Parathyroid adenoma (tissue), 2 donors: ENCODE measurements around the gene HCLS1.

ENCODE experiments used
- H2AFZ ChIP-seq: fragments of 300-600 bp; sonication (generic); one replicate; pipeline ENCODE4 v1.7.0; 2017; ENCODE audit warnings: antibody characterized with exemption, mild to moderate bottlenecking
- H3K27ac ChIP-seq: fragments of 300-600 bp; sonication (generic); one replicate; pipeline ENCODE4 v1.7.0; 2017
- H3K27me3 ChIP-seq: fragments of 300-600 bp; sonication (generic); one replicate; pipeline ENCODE4 v1.7.0; 2017; ENCODE audit warnings: low read length; ENCODE audit not compliant: control insufficient read depth, insufficient read depth
- H3K36me3 ChIP-seq: fragments of 300-600 bp; sonication (generic); one replicate; pipeline ENCODE4 v1.7.0; 2017; ENCODE audit warnings: low read length; ENCODE audit not compliant: control insufficient read depth, insufficient read depth
- H3K4me1 ChIP-seq: fragments of 300-600 bp; sonication (generic); one replicate; pipeline ENCODE4 v1.7.0; 2017; ENCODE audit warnings: control low read depth
- H3K4me2 ChIP-seq: fragments of 300-600 bp; sonication (generic); one replicate; pipeline ENCODE4 v1.7.0; 2017; ENCODE audit warnings: low read length
- H3K4me3 ChIP-seq: fragments of 300-600 bp; sonication (generic); one replicate; pipeline ENCODE4 v1.7.0; 2017; ENCODE audit warnings: low read depth, low read length
- H3K79me2 ChIP-seq: fragments of 300-600 bp; sonication (generic); one replicate; pipeline ENCODE4 v1.7.0; 2017; ENCODE audit warnings: control low read depth
- H3K9ac ChIP-seq: fragments of 300-600 bp; sonication (generic); one replicate; pipeline ENCODE4 v1.7.0; 2017; ENCODE audit warnings: mild to moderate bottlenecking
- H3K9me3 ChIP-seq: fragments of 300-600 bp; sonication (generic); one replicate; pipeline ENCODE4 v1.7.0; 2017; ENCODE audit warnings: low read length; ENCODE audit not compliant: control insufficient read depth
- CTCF ChIP-seq: fragments of 300-600 bp; sonication (generic); IDR thresholded peaks from one replicate; pipeline ENCODE4 v1.7.0; 2017; ENCODE audit warnings: antibody characterized with exemption, mild to moderate bottlenecking
- donor health status: primary hyperparathyroidism.

Gene HCLS1

GRCh38 chr3:121659586-121659985 is 1.1 kb downstream of the HCLS1 start:
- Histone ChIP-seq H3K9ac (no peak overlapping the region), H3K4me3 (no peak overlapping the region), H3K9me3 (no peaks in the 10 kb centered on the region), H3K4me1 (no peaks in the 10 kb centered on the region), H3K36me3 (no peaks in the 10 kb centered on the region), H3K27me3 (no peaks in the 10 kb centered on the region), H3K27ac (no peak overlapping the region), H3K79me2 (no peaks in the 10 kb centered on the region), H3K4me2 (no peak overlapping the region), H2AFZ (no peak overlapping the region)
- no peak for TF ChIP-seq CTCF

- Histone ChIP-seq H3K4me2 (no peak overlapping the region), H3K9ac (no peak overlapping the region), H3K4me3 (no peak overlapping the region)
Observed at GRCh38 chr3:121658716-121659435, 1.8 kb downstream of the HCLS1 start.

GRCh38 chr3:121654493-121655385 is 6.0 kb downstream of the HCLS1 start:
- Histone ChIP-seq H3K4me3 (no peak overlapping the region), H2AFZ (no peak overlapping the region), H3K4me2 (no peak overlapping the region), H3K9ac (no peak overlapping the region), H3K9me3 (no peaks in the 10 kb centered on the region), H3K79me2 (no peaks in the 10 kb centered on the region), H3K36me3 (no peaks in the 10 kb centered on the region), H3K27me3 (no peaks in the 10 kb centered on the region), H3K27ac (no peak overlapping the region), H3K4me1 (no peaks in the 10 kb centered on the region)
- TF ChIP-seq CTCF, result no peak

More at GRCh38 chr3:121658716-121659435, 1.8 kb downstream of the HCLS1 start:
- TF ChIP-seq CTCF, result no peak
- no peaks in the 10 kb centered on the region for H3K79me2 ChIP-seq
- H3K27ac ChIP-seq, result no peak overlapping the region
- H3K27me3 ChIP-seq, result no peaks in the 10 kb centered on the region
- no peaks in the 10 kb centered on the region for H3K9me3 ChIP-seq
- no peak overlapping the region for H2AFZ ChIP-seq
- no peaks in the 10 kb centered on the region for H3K36me3 ChIP-seq
- H3K4me1 ChIP-seq, result no peaks in the 10 kb centered on the region

GRCh38 chr3:121651684-121652083 is 9.0 kb downstream of the HCLS1 start:
- H3K79me2 ChIP-seq, result no peaks in the 10 kb centered on the region
- H3K9ac ChIP-seq, result no peak overlapping the region
- TF ChIP-seq CTCF, result no peak
- H3K9me3 ChIP-seq, result no peaks in the 10 kb centered on the region
- H3K4me2 ChIP-seq, result no peak overlapping the region
- H3K36me3 ChIP-seq, result no peaks in the 10 kb centered on the region
- no peak overlapping the region for H2AFZ ChIP-seq
- H3K4me1 ChIP-seq, result no peaks in the 10 kb centered on the region
- no peak overlapping the region for H3K4me3 ChIP-seq
- no peaks in the 10 kb centered on the region for H3K27me3 ChIP-seq
- no peak overlapping the region for H3K27ac ChIP-seq
